Measurements from ENCODE around the gene NELFE. TPM values are rescaled to one million over a fixed set of nuclear protein-coding genes. Genes with fewer than 3 reads are reported as not detected.
A peak's percentile ranks its signal among the peaks of the same experiment; 100 is the strongest.

Gene NELFE
- total RNA-seq, 2 experiments from 2014 or later, result 67.1 to 70.8 TPM

- Mint-ChIP-seq H3K4me3 (no peak overlapping the region), H3K27ac (peak overlapping the region; percentile 23), H3K27me3 (ENCODE audit: low read depth) (no peaks in the 10 kb centered on the region), H3K4me1 (ENCODE audit: low read depth) (peaks cover 35% of the 10 kb centered on the region), H3K36me3 (ENCODE audit: low read depth) (peaks cover 63% of the 10 kb centered on the region), H3K9me3 (ENCODE audit: insufficient read depth) (no peaks in the 10 kb centered on the region)
- DNase-seq (no peak), ATAC-seq (no peak)
- ChIA-PET CTCF (interaction anchor here (1.1 kb wide), 1 partner anchor 9 kb away, joined by 5 read pairs; no protein-coding TSS in a partner anchor), POLR2A (interaction anchor here (0.6 to 1.7 kb wide), 3 partner anchors 9 to 283 kb away, joined by 3 to 6 read pairs (median 6); partner anchors contain the start of gene DXO)
Observed at GRCh38 chr6:31961616-31962015, 2.8 kb upstream of the NELFE start.

- POLR2A ChIA-PET, result interaction anchor here (0.6 to 4.1 kb wide), 5 partner anchors 10 to 305 kb away, joined by 3 to 68 read pairs (median 3); partner anchors contain the start of genes BAG6 and DXO
- ATAC-seq, result peak; percentile 14
- H3K27ac Mint-ChIP-seq, result peak overlapping the region; percentile 99
- H3K36me3 Mint-ChIP-seq (ENCODE audit: low read depth), result peaks cover 70% of the 10 kb centered on the region
- no peak for DNase-seq
- H3K4me3 Mint-ChIP-seq, result peak overlapping the region; percentile 98
- CTCF ChIA-PET, result interaction anchor here (1.0 to 3.4 kb wide), 5 partner anchors 13 to 408 kb away, joined by 3 to 14 read pairs (median 4); partner anchors contain the start of genes DXO and VARS1
- no peaks in the 10 kb centered on the region for H3K9me3 Mint-ChIP-seq (ENCODE audit: insufficient read depth)
- no peaks in the 10 kb centered on the region for H3K27me3 Mint-ChIP-seq (ENCODE audit: low read depth)
- H3K4me1 Mint-ChIP-seq (ENCODE audit: low read depth), result peaks cover 35% of the 10 kb centered on the region
Observed at GRCh38 chr6:31958412-31958740, 395 bp downstream of the NELFE start.

- H3K4me1 Mint-ChIP-seq (ENCODE audit: low read depth), result peaks cover 35% of the 10 kb centered on the region
- H3K36me3 Mint-ChIP-seq (ENCODE audit: low read depth), result peaks cover 66% of the 10 kb centered on the region
- no peak for ATAC-seq
- H3K27me3 Mint-ChIP-seq (ENCODE audit: low read depth), result no peaks in the 10 kb centered on the region
- no peak overlapping the region for H3K4me3 Mint-ChIP-seq
- ChIA-PET CTCF (no interaction called here), POLR2A (interaction anchor here (4.1 kb wide), 1 partner anchor 15 kb away, joined by 68 read pairs; the partner anchor contains the start of gene DXO)
- H3K27ac Mint-ChIP-seq, result peak overlapping the region; percentile 27
- DNase-seq, result no peak
- H3K9me3 Mint-ChIP-seq (ENCODE audit: insufficient read depth), result no peaks in the 10 kb centered on the region
Observed at GRCh38 chr6:31956796-31957195, 2.0 kb downstream of the NELFE start.

GRCh38 chr6:31954511-31954910 is 4.3 kb downstream of the NELFE start:
- Mint-ChIP-seq H3K36me3 (ENCODE audit: low read depth) (peaks cover 44% of the 10 kb centered on the region), H3K27ac (no peak overlapping the region), H3K4me1 (ENCODE audit: low read depth) (peaks cover 20% of the 10 kb centered on the region), H3K4me3 (no peak overlapping the region), H3K27me3 (ENCODE audit: low read depth) (no peaks in the 10 kb centered on the region), H3K9me3 (ENCODE audit: insufficient read depth) (no peaks in the 10 kb centered on the region)
- CTCF ChIA-PET, result no interaction called here
- POLR2A ChIA-PET, result no interaction called here
- no peak for DNase-seq
- no peak for ATAC-seq

GRCh38 chr6:31952890-31953289 is 5.9 kb downstream of the NELFE start:
- no peak overlapping the region for H3K4me3 Mint-ChIP-seq
- peak overlapping the region; percentile 16 for H3K27ac Mint-ChIP-seq
- ChIA-PET CTCF (interaction anchor here (0.7 to 3.6 kb wide), 20 partner anchors 9 to 289 kb away, joined by 3 to 15 read pairs (median 5); partner anchors contain the start of genes DXO, NEU1 and ZBTB12), POLR2A (interaction anchor here (1.2 kb wide), 1 partner anchor 9 kb away, joined by 3 read pairs; no protein-coding TSS in a partner anchor)
- peaks cover 9% of the 10 kb centered on the region for H3K4me1 Mint-ChIP-seq (ENCODE audit: low read depth)
- no peaks in the 10 kb centered on the region for H3K9me3 Mint-ChIP-seq (ENCODE audit: insufficient read depth)
- no peak for DNase-seq
- peak; percentile 7 for ATAC-seq
- H3K36me3 Mint-ChIP-seq (ENCODE audit: low read depth), result peaks cover 43% of the 10 kb centered on the region
- no peaks in the 10 kb centered on the region for H3K27me3 Mint-ChIP-seq (ENCODE audit: low read depth)

GRCh38 chr6:31952140-31952805 is 6.5 kb downstream of the NELFE start:
- Mint-ChIP-seq H3K36me3 (ENCODE audit: low read depth) (peaks cover 40% of the 10 kb centered on the region), H3K27me3 (ENCODE audit: low read depth) (no peaks in the 10 kb centered on the region), H3K9me3 (ENCODE audit: insufficient read depth) (no peaks in the 10 kb centered on the region), H3K4me1 (ENCODE audit: low read depth) (peaks cover 3% of the 10 kb centered on the region), H3K4me3 (no peak overlapping the region), H3K27ac (no peak overlapping the region)
- DNase-seq (peak; percentile 55), ATAC-seq (peak; percentile 52)
- ChIA-PET POLR2A (interaction anchor here (1.2 to 2.6 kb wide), 2 partner anchors 8 to 20 kb away, joined by 3 to 11 read pairs; partner anchors contain the start of gene DXO), CTCF (interaction anchor here (0.7 to 3.6 kb wide), 20 partner anchors 10 to 289 kb away, joined by 3 to 15 read pairs (median 5); partner anchors contain the start of genes DXO, NEU1 and ZBTB12)

GRCh38 chr6:31949926-31950548 is 8.7 kb downstream of the NELFE start:
- no peak overlapping the region for H3K4me3 Mint-ChIP-seq
- POLR2A ChIA-PET, result interaction anchor here (0.6 to 2.6 kb wide), 3 partner anchors 22 to 677 kb away, joined by 3 to 11 read pairs (median 4); partner anchors contain the start of gene DXO
- H3K36me3 Mint-ChIP-seq (ENCODE audit: low read depth), result peaks cover 27% of the 10 kb centered on the region
- no peak for DNase-seq
- H3K9me3 Mint-ChIP-seq (ENCODE audit: insufficient read depth), result no peaks in the 10 kb centered on the region
- ATAC-seq, result no peak
- peak overlapping the region; percentile 9 for H3K27ac Mint-ChIP-seq
- CTCF ChIA-PET, result interaction anchor here (1.2 to 3.6 kb wide), 2 partner anchors 10 to 24 kb away, joined by 3 to 14 read pairs; no protein-coding TSS in a partner anchor
- H3K4me1 Mint-ChIP-seq (ENCODE audit: low read depth), result peaks cover 8% of the 10 kb centered on the region
- H3K27me3 Mint-ChIP-seq (ENCODE audit: low read depth), result no peaks in the 10 kb centered on the region

GRCh38 chr6:31948753-31949413 is 9.9 kb downstream of the NELFE start:
- Mint-ChIP-seq H3K27me3 (ENCODE audit: low read depth) (no peaks in the 10 kb centered on the region), H3K36me3 (ENCODE audit: low read depth) (peaks cover 16% of the 10 kb centered on the region), H3K9me3 (ENCODE audit: insufficient read depth) (no peaks in the 10 kb centered on the region), H3K4me1 (ENCODE audit: low read depth) (peaks cover 8% of the 10 kb centered on the region), H3K4me3 (no peak overlapping the region), H3K27ac (peak overlapping the region; percentile 4)
- CTCF ChIA-PET, result no interaction called here
- ATAC-seq (no peak), DNase-seq (no peak)
- POLR2A ChIA-PET, result interaction anchor here (1.2 kb wide), 1 partner anchor 9 kb away, joined by 3 read pairs; no protein-coding TSS in a partner anchor

GRCh38 chr6:31948306-31948705 is 10.5 kb downstream of the NELFE start:
- no peak for DNase-seq
- no peak for ATAC-seq
- H3K4me3 Mint-ChIP-seq, result no peak overlapping the region
- H3K9me3 Mint-ChIP-seq (ENCODE audit: insufficient read depth), result no peaks in the 10 kb centered on the region
- peaks cover 10% of the 10 kb centered on the region for H3K36me3 Mint-ChIP-seq (ENCODE audit: low read depth)
- peaks cover 8% of the 10 kb centered on the region for H3K4me1 Mint-ChIP-seq (ENCODE audit: low read depth)
- H3K27ac Mint-ChIP-seq, result no peak overlapping the region
- ChIA-PET CTCF (no interaction called here), POLR2A (interaction anchor here (1.2 kb wide), 1 partner anchor 10 kb away, joined by 3 read pairs; no protein-coding TSS in a partner anchor)
- no peaks in the 10 kb centered on the region for H3K27me3 Mint-ChIP-seq (ENCODE audit: low read depth)

GRCh38 chr6:31947864-31948263 is 10.9 kb downstream of the NELFE start:
- no peak overlapping the region for H3K27ac Mint-ChIP-seq
- ATAC-seq (no peak), DNase-seq (no peak)
- no peak overlapping the region for H3K4me3 Mint-ChIP-seq
- ChIA-PET CTCF (no interaction called here), POLR2A (interaction anchor here (1.2 kb wide), 1 partner anchor 10 kb away, joined by 3 read pairs; no protein-coding TSS in a partner anchor)
- no peaks in the 10 kb centered on the region for H3K9me3 Mint-ChIP-seq (ENCODE audit: insufficient read depth)
- H3K36me3 Mint-ChIP-seq (ENCODE audit: low read depth), result peaks cover 5% of the 10 kb centered on the region
- H3K4me1 Mint-ChIP-seq (ENCODE audit: low read depth), result peaks cover 8% of the 10 kb centered on the region
- H3K27me3 Mint-ChIP-seq (ENCODE audit: low read depth), result peaks cover under 1% of the 10 kb centered on the region

- H3K27ac Mint-ChIP-seq, result no peak overlapping the region
- H3K36me3 Mint-ChIP-seq (ENCODE audit: low read depth), result no peaks in the 10 kb centered on the region
- ATAC-seq (no peak), DNase-seq (no peak)
- H3K4me1 Mint-ChIP-seq (ENCODE audit: low read depth), result peaks cover 8% of the 10 kb centered on the region
- H3K27me3 Mint-ChIP-seq (ENCODE audit: low read depth), result peaks cover 5% of the 10 kb centered on the region
- ChIA-PET POLR2A (no interaction called here), CTCF (no interaction called here)
- no peak overlapping the region for H3K4me3 Mint-ChIP-seq
- H3K9me3 Mint-ChIP-seq (ENCODE audit: insufficient read depth), result no peaks in the 10 kb centered on the region
Observed at GRCh38 chr6:31947070-31947675, 11.6 kb downstream of the NELFE start.

All from activated CD8-positive, alpha-beta T cell treated with anti-CD3 and anti-CD28 coated beads, Interleukin-2, amount 10 ng/mL, durations not matched to agents 7 days and 5 days (primary cell).